OCI-M2 (cell line): ENCODE results near the gene SULT2B1.
A peak's percentile ranks its signal among the peaks of the same experiment; 100 is the strongest.
"Not testable (repeated sequence)": the region's sequence is repeated elsewhere in the genome, so short reads cannot be mapped to it uniquely, and the experiment has no call there.

ENCODE experiments used
- DNase-seq: peaks from one replicate; lab custom pipeline; 2025; ENCODE audit not compliant: unreplicated experiment; lab: John Stamatoyannopoulos, UW

Gene SULT2B1

GRCh38 chr19:48551437-48552302 is at the start of gene SULT2B1:
SULT2B1 (plus strand) TSS chr19:48552172; CDS start chr19:48552253, 81 bp downstream.
- no peak for DNase-seq

GRCh38 chr19:48502350-48503018 is 49.5 kb upstream of the SULT2B1 start:
- no peak for DNase-seq

GRCh38 chr19:48506138-48506733 is 45.7 kb upstream of the SULT2B1 start:
- no peak for DNase-seq

GRCh38 chr19:48507911-48508439 is 44.0 kb upstream of the SULT2B1 start:
- no peak for DNase-seq

- DNase-seq = no peak
These were observed 43.1 kb upstream of the SULT2B1 start for GRCh38 chr19:48508729-48509411.

GRCh38 chr19:48509467-48510194 is 42.3 kb upstream of the SULT2B1 start:
- DNase-seq = no peak

- no peak for DNase-seq
These were observed 41.3 kb upstream of the SULT2B1 start for GRCh38 chr19:48510421-48511268.

- no peak for DNase-seq
These were observed 40.6 kb upstream of the SULT2B1 start for GRCh38 chr19:48511321-48511731.

- DNase-seq = no peak
These were observed 40.0 kb upstream of the SULT2B1 start, which contains the start of gene LMTK3 for GRCh38 chr19:48511800-48512503. LMTK3 (minus strand) TSS chr19:48511835; CDS start chr19:48511576, 259 bp downstream.

GRCh38 chr19:48512504-48513288 is 39.3 kb upstream of the SULT2B1 start:
- DNase-seq = no peak

GRCh38 chr19:48513289-48514122 is 38.5 kb upstream of the SULT2B1 start:
- peak; percentile 53 for DNase-seq

GRCh38 chr19:48514123-48514458 is 37.9 kb upstream of the SULT2B1 start:
- no peak for DNase-seq

GRCh38 chr19:48516536-48516935 is 35.4 kb upstream of the SULT2B1 start:
- no peak for DNase-seq

GRCh38 chr19:48518207-48518606 is 33.8 kb upstream of the SULT2B1 start:
- no peak for DNase-seq

- DNase-seq = not testable (repeated sequence)
These were observed 32.5 kb upstream of the SULT2B1 start for GRCh38 chr19:48519426-48519825.

GRCh38 chr19:48520134-48520533 is 31.8 kb upstream of the SULT2B1 start:
- no peak for DNase-seq

GRCh38 chr19:48524221-48524620 is 27.8 kb upstream of the SULT2B1 start:
- DNase-seq = no peak
